ENCODE results near the gene RPL28. TPM values are rescaled to one million over a fixed set of nuclear protein-coding genes. Genes with fewer than 3 reads are reported as not detected.

Gene RPL28
- polyA plus RNA-seq, 4 donors: 1,338 to 2,360 (median 2,018) TPM

GRCh38 chr19:55384131-55384919, 1.4 kb upstream of the RPL28 start, which contains the start of gene TMEM238:
TMEM238 (minus strand) TSS chr19:55384292; CDS start chr19:55384259, 33 bp downstream.
- Histone ChIP-seq H3K27me3 (ENCODE audit: control insufficient read depth in 3 of 3, insufficient read depth in 3 of 3, low read length in 3 of 3) (no peaks in the 10 kb centered on the region), H3K9me3 (ENCODE audit: control insufficient read depth in 2 of 2, insufficient read depth in 1 of 2, low read depth in 1 of 2, low read length in 1 of 2) (peaks cover 0 to 7% of the 10 kb centered on the region in 2 donors), H3K36me3 (ENCODE audit: control insufficient read depth in 3 of 3, insufficient read depth in 2 of 3, low read depth in 1 of 3, low read length in 3 of 3) (peaks cover 4 to 45% (median 17%) of the 10 kb centered on the region in 3 donors), H3K4me3 (ENCODE audit: low read depth in 1 of 3, low read length in 3 of 3) (peak within 1 kb of the TSS; percentile 63 to 97 (median 75)), H3K4me1 (ENCODE audit: control insufficient read depth in 3 of 3, insufficient read depth in 2 of 3, low read depth in 1 of 3, low read length in 2 of 3) (peaks cover 8 to 37% (median 12%) of the 10 kb centered on the region in 3 donors), H3K27ac (ENCODE audit: low read depth in 1 of 3, low read length in 2 of 3) (peak within 1 kb of the TSS; percentile 86 to 99 (median 97))
- 5 to 16% (median 11%) methylated on average over 53 to 72 of the region's 72 CpGs for WGBS, 3 donors
- FAIRE-seq (no peak), DNase-seq (peak; percentile 77 to 85)

GRCh38 chr19:55384920-55385723, 610 bp upstream of the RPL28 start:
- Histone ChIP-seq H3K4me3 (ENCODE audit: low read depth in 1 of 3, low read length in 3 of 3) (peak overlapping the region; percentile 47 to 97 (median 75)), H3K27me3 (ENCODE audit: control insufficient read depth in 3 of 3, insufficient read depth in 3 of 3, low read length in 3 of 3) (no peaks in the 10 kb centered on the region), H3K36me3 (ENCODE audit: control insufficient read depth in 3 of 3, insufficient read depth in 2 of 3, low read depth in 1 of 3, low read length in 3 of 3) (peaks cover 4 to 49% (median 17%) of the 10 kb centered on the region in 3 donors), H3K27ac (ENCODE audit: low read depth in 1 of 3, low read length in 2 of 3) (peak overlapping the region; percentile 86 to 99 (median 97)), H3K4me1 (ENCODE audit: control insufficient read depth in 3 of 3, insufficient read depth in 2 of 3, low read depth in 1 of 3, low read length in 2 of 3) (peaks cover 8 to 37% (median 12%) of the 10 kb centered on the region in 3 donors), H3K9me3 (ENCODE audit: control insufficient read depth in 2 of 2, insufficient read depth in 1 of 2, low read depth in 1 of 2, low read length in 1 of 2) (peaks cover 0 to 7% of the 10 kb centered on the region in 2 donors)
- 3 to 4% (median 4%) methylated on average over 34 of the region's 34 CpGs for WGBS, 3 donors
- DNase-seq: peak; percentile 97 to 98
- no peak for FAIRE-seq

GRCh38 chr19:55386493-55386971, 800 bp downstream of the RPL28 start:
- DNase-seq: peak in 1 of 2 donors; percentile 16
- peak overlapping the region in 2 of 3 donors; percentile 66 to 97 for H3K27ac ChIP-seq (ENCODE audit: low read depth in 1 of 3, low read length in 2 of 3)
- no peaks in the 10 kb centered on the region for H3K27me3 ChIP-seq (ENCODE audit: control insufficient read depth in 3 of 3, insufficient read depth in 3 of 3, low read length in 3 of 3)
- peak overlapping the region; percentile 63 to 97 (median 95) for H3K4me3 ChIP-seq (ENCODE audit: low read depth in 1 of 3, low read length in 3 of 3)
- peaks cover 4 to 59% (median 20%) of the 10 kb centered on the region in 3 donors for H3K36me3 ChIP-seq (ENCODE audit: control insufficient read depth in 3 of 3, insufficient read depth in 2 of 3, low read depth in 1 of 3, low read length in 3 of 3)
- peaks cover 8 to 37% (median 13%) of the 10 kb centered on the region in 3 donors for H3K4me1 ChIP-seq (ENCODE audit: control insufficient read depth in 3 of 3, insufficient read depth in 2 of 3, low read depth in 1 of 3, low read length in 2 of 3)
- H3K9me3 ChIP-seq (ENCODE audit: control insufficient read depth in 2 of 2, insufficient read depth in 1 of 2, low read depth in 1 of 2, low read length in 1 of 2): peaks cover 0 to 7% of the 10 kb centered on the region in 2 donors
- WGBS, 3 donors: 1% methylated on average over 33 of the region's 33 CpGs
- FAIRE-seq: no peak

GRCh38 chr19:55387736-55388497, 2.2 kb downstream of the RPL28 start:
- DNase-seq (no peak), FAIRE-seq (no peak)
- peaks cover 7 to 37% (median 13%) of the 10 kb centered on the region in 3 donors for H3K4me1 ChIP-seq (ENCODE audit: control insufficient read depth in 3 of 3, insufficient read depth in 2 of 3, low read depth in 1 of 3, low read length in 2 of 3)
- peak overlapping the region in 2 of 3 donors; percentile 63 to 97 for H3K4me3 ChIP-seq (ENCODE audit: low read depth in 1 of 3, low read length in 3 of 3)
- H3K27me3 ChIP-seq (ENCODE audit: control insufficient read depth in 3 of 3, insufficient read depth in 3 of 3, low read length in 3 of 3): no peaks in the 10 kb centered on the region
- peaks cover 4 to 65% (median 20%) of the 10 kb centered on the region in 3 donors for H3K36me3 ChIP-seq (ENCODE audit: control insufficient read depth in 3 of 3, insufficient read depth in 2 of 3, low read depth in 1 of 3, low read length in 3 of 3)
- peaks cover 0 to under 1% of the 10 kb centered on the region in 2 donors for H3K9me3 ChIP-seq (ENCODE audit: control insufficient read depth in 2 of 2, insufficient read depth in 1 of 2, low read depth in 1 of 2, low read length in 1 of 2)
- H3K27ac ChIP-seq (ENCODE audit: low read depth in 1 of 3, low read length in 2 of 3): no peak overlapping the region
- WGBS, 3 donors: 78 to 82% (median 79%) methylated on average over 24 of the region's 24 CpGs

- Histone ChIP-seq H3K9me3 (ENCODE audit: control insufficient read depth in 2 of 2, insufficient read depth in 1 of 2, low read depth in 1 of 2, low read length in 1 of 2) (no peaks in the 10 kb centered on the region), H3K4me1 (ENCODE audit: control insufficient read depth in 3 of 3, insufficient read depth in 2 of 3, low read depth in 1 of 3, low read length in 2 of 3) (peaks cover 6 to 27% (median 13%) of the 10 kb centered on the region in 3 donors), H3K4me3 (ENCODE audit: low read depth in 1 of 3, low read length in 3 of 3) (no peak overlapping the region), H3K27me3 (ENCODE audit: control insufficient read depth in 3 of 3, insufficient read depth in 3 of 3, low read length in 3 of 3) (no peaks in the 10 kb centered on the region), H3K27ac (ENCODE audit: low read depth in 1 of 3, low read length in 2 of 3) (no peak overlapping the region), H3K36me3 (ENCODE audit: control insufficient read depth in 3 of 3, insufficient read depth in 2 of 3, low read depth in 1 of 3, low read length in 3 of 3) (peaks cover 4 to 67% (median 20%) of the 10 kb centered on the region in 3 donors)
- DNase-seq: no peak
- no peak for FAIRE-seq
- 81 to 83% (median 83%) methylated on average over 21 of the region's 21 CpGs for WGBS, 3 donors
Measured at GRCh38 chr19:55389386-55390317, 3.9 kb downstream of the RPL28 start.

GRCh38 chr19:55390461-55390880, 4.7 kb downstream of the RPL28 start:
- Histone ChIP-seq H3K4me1 (ENCODE audit: control insufficient read depth in 3 of 3, insufficient read depth in 2 of 3, low read depth in 1 of 3, low read length in 2 of 3) (peaks cover 6 to 22% (median 13%) of the 10 kb centered on the region in 3 donors), H3K27ac (ENCODE audit: low read depth in 1 of 3, low read length in 2 of 3) (no peak overlapping the region), H3K36me3 (ENCODE audit: control insufficient read depth in 3 of 3, insufficient read depth in 2 of 3, low read depth in 1 of 3, low read length in 3 of 3) (peaks cover 4 to 67% (median 20%) of the 10 kb centered on the region in 3 donors), H3K4me3 (ENCODE audit: low read depth in 1 of 3, low read length in 3 of 3) (no peak overlapping the region), H3K9me3 (ENCODE audit: control insufficient read depth in 2 of 2, insufficient read depth in 1 of 2, low read depth in 1 of 2, low read length in 1 of 2) (no peaks in the 10 kb centered on the region), H3K27me3 (ENCODE audit: control insufficient read depth in 3 of 3, insufficient read depth in 3 of 3, low read length in 3 of 3) (no peaks in the 10 kb centered on the region)
- 76 to 84% (median 80%) methylated on average over 7 of the region's 7 CpGs for WGBS, 3 donors
- no peak for FAIRE-seq
- no peak for DNase-seq

- DNase-seq (no peak), FAIRE-seq (no peak)
- Histone ChIP-seq H3K36me3 (ENCODE audit: control insufficient read depth in 3 of 3, insufficient read depth in 2 of 3, low read depth in 1 of 3, low read length in 3 of 3) (peaks cover 4 to 65% (median 20%) of the 10 kb centered on the region in 3 donors), H3K27me3 (ENCODE audit: control insufficient read depth in 3 of 3, insufficient read depth in 3 of 3, low read length in 3 of 3) (no peaks in the 10 kb centered on the region), H3K4me3 (ENCODE audit: low read depth in 1 of 3, low read length in 3 of 3) (no peak overlapping the region), H3K27ac (ENCODE audit: low read depth in 1 of 3, low read length in 2 of 3) (no peak overlapping the region), H3K9me3 (ENCODE audit: control insufficient read depth in 2 of 2, insufficient read depth in 1 of 2, low read depth in 1 of 2, low read length in 1 of 2) (no peaks in the 10 kb centered on the region), H3K4me1 (ENCODE audit: control insufficient read depth in 3 of 3, insufficient read depth in 2 of 3, low read depth in 1 of 3, low read length in 2 of 3) (peaks cover 6 to 22% (median 13%) of the 10 kb centered on the region in 3 donors)
- WGBS, 3 donors: 77 to 81% (median 78%) methylated on average over 12 of the region's 12 CpGs
Measured at GRCh38 chr19:55391191-55391670, 5.5 kb downstream of the RPL28 start.

Data from small intestine (tissue), 7 donors.